K562 (cell line): Measurements from ENCODE around the gene STPG4. TPM values are rescaled to one million over a fixed set of nuclear protein-coding genes. Genes with fewer than 3 reads are reported as not detected.

Source experiments
- CBX5 ChIP-seq: IDR thresholded peaks from 2 replicates; pipeline ENCODE4 v1.6.1; 2014; ENCODE audit warnings: low read depth, borderline replicate concordance
- CHD7 ChIP-seq: fragments of 200-600 bp; sonication (generic); IDR thresholded peaks from one replicate; pipeline ENCODE4 v1.6.1; 2012; ENCODE audit warnings: mild to moderate bottlenecking, low read depth, low read length, inconsistent platforms
- CREM ChIP-seq: IDR thresholded peaks from 2 replicates; pipeline ENCODE4 v1.6.1; 2014; ENCODE audit warnings: antibody characterized with exemption, low read depth
- DPF2 ChIP-seq: fragments of 450-650 bp; IDR thresholded peaks from 2 replicates; pipeline ENCODE4 v1.6.1; 2016
- EGR1 ChIP-seq: fragments of 450-650 bp; conservative IDR thresholded peaks from 2 replicates; pipeline ENCODE4 v1.6.1; 2017; ENCODE audit warnings: mild to moderate bottlenecking
- MBD1 ChIP-seq: fragments of 250-450 bp; sonication (Bioruptor Pico); IDR thresholded peaks from 2 replicates; pipeline ENCODE4 v1.8.0; 2022; ENCODE audit warnings: inconsistent platforms
- NCOA1 ChIP-seq: fragments of 450-650 bp; IDR thresholded peaks from 2 replicates; pipeline ENCODE4 v1.6.1; 2016; ENCODE audit warnings: low read depth
- NFXL1 ChIP-seq: fragments of 450-650 bp; formaldehyde crosslinking; IDR thresholded peaks from 2 replicates; pipeline ENCODE4 v1.4.0; 2021; ENCODE audit warnings: mild to moderate bottlenecking
- NR2C1 ChIP-seq, 2 experiments: fragments of 450-650 bp; IDR thresholded peaks; 2 replicates each; pipeline ENCODE4 v1.6.1; 2017; ENCODE audit warnings: mild to moderate bottlenecking in 2 of 2, antibody characterized with exemption in 1 of 2, inconsistent platforms in 1 of 2, missing compliant biosample characterization in 1 of 2, missing genetic modification characterization in 1 of 2
- RCOR1 ChIP-seq, 2 experiments: IDR thresholded peaks; 2 replicates each; pipeline ENCODE4 v1.6.1; 2012; ENCODE audit warnings: low read depth in 2 of 2, low read length in 2 of 2, borderline replicate concordance in 1 of 2, improper control_type of control experiment in 1 of 2
- TFAM ChIP-seq: fragments of 250-450 bp; sonication (Bioruptor Pico); conservative IDR thresholded peaks from 2 replicates; pipeline ENCODE4 v1.5.0; 2021; ENCODE audit warnings: mild to moderate bottlenecking, moderate library complexity
- XRCC5 ChIP-seq: fragments of 200-400 bp; formaldehyde crosslinking; IDR thresholded peaks from 2 replicates; pipeline ENCODE4 v1.6.1; 2017; ENCODE audit warnings: low read depth, mild to moderate bottlenecking, low read length
- ZNF311 ChIP-seq: fragments of 250-450 bp; sonication (Bioruptor Pico); IDR thresholded peaks from 2 replicates; pipeline ENCODE4 v1.4.0; 2020; ENCODE audit warnings: mild to moderate bottlenecking, moderate library complexity
- polyA plus RNA-seq, 8 experiments: library from polyadenylated mRNA; depleted of rRNA in 4 of 8; stranded (reverse) in 5 of 8; unstranded in 3 of 8; fragments of >200 nt; fragmentation: Nextera tagmentation in 2 of 8; fragmentation: Illumina TruSeq in 1 of 8; extraction: Ambion mirVana in 2 of 8; extraction: Trizol in 1 of 8; gene quantifications; 2 replicates each; pipeline versions ENCODE4 v1.2.1 to v1.2.3, GENCODE V29; 2011 to 2014; ENCODE audit warnings: inconsistent platforms in 1 of 8, missing spikeins in 1 of 8
- total RNA-seq, 7 experiments: library from RNA; depleted of rRNA in 6 of 7; stranded (reverse); fragments of >200 nt in 6 of 7; fragmentation: Illumina TruSeq in 2 of 7; extraction: Trizol in 2 of 7; gene quantifications; 2 replicates each; pipeline versions ENCODE4 v1.2.1 to v1.2.3, GENCODE V29; 2011 to 2021; ENCODE audit warnings: low replicate concordance in 1 of 7

Gene STPG4
- total and polyA plus RNA-seq, 9 of the 15 experiments (the other 6 are each of a cell fraction or from before 2014, with no cell fraction given), result 0.10 to 0.68 (median 0.22) TPM; not detected in 6

GRCh38 chr2:47088371-47089082 lies 66.6 kb downstream of the STPG4 start (continued):
- TF ChIP-seq CHD7 (no peak), DPF2 (peak; percentile 39; the same call in 1 of the 2 replicates), NCOA1 (no peak), TFAM (no peak), NFXL1 (CRISPR knock-in tag) (no peak), RCOR1 (IDR thresholded peaks at IDR 0.05; ENCODE audit: borderline replicate concordance in 1 of 2, low read depth in 2 of 2, low read length in 2 of 2) (peak in 1 of 2 experiments; percentile 47; a peak in 1 of 4 replicates), MBD1 (CRISPR knock-in tag) (no peak), XRCC5 (no peak), EGR1 (no peak), CBX5 (no peak), CREM (no peak), ZNF311 (CRISPR knock-in tag) (no peak), NR2C1 (IDR thresholded peaks at IDR 0.05) (peak; percentile 13; the same call in 1 of the 2 replicates), NR2C1 (tag; IDR thresholded peaks at IDR 0.05) (no peak)
